ENCODE measurements around the gene TEAD1.

TEAD1 gene

GRCh38 chr11:12667646-12668045, 6.6 kb upstream of the TEAD1 start:
- no peak overlapping the region for H3K4me3 ChIP-seq (ENCODE audit: low read depth in 1 of 2, low read length in 2 of 2)
- peaks cover 7% of the 10 kb centered on the region for H3K4me1 ChIP-seq (ENCODE audit: insufficient read depth, low read length)
- no peak overlapping the region for H3K9ac ChIP-seq (ENCODE audit: low read length)
- no peaks in the 10 kb centered on the region for H3K27me3 ChIP-seq (ENCODE audit: control insufficient read depth in 1 of 2, insufficient read depth in 2 of 2, low read length in 2 of 2)
- H3K9me3 ChIP-seq (ENCODE audit: low read length): no peaks in the 10 kb centered on the region
- no peaks in the 10 kb centered on the region for H3K36me3 ChIP-seq (ENCODE audit: insufficient read depth, low read length)
- H3K27ac ChIP-seq (ENCODE audit: low read depth, low read length): no peak overlapping the region

DNA sequence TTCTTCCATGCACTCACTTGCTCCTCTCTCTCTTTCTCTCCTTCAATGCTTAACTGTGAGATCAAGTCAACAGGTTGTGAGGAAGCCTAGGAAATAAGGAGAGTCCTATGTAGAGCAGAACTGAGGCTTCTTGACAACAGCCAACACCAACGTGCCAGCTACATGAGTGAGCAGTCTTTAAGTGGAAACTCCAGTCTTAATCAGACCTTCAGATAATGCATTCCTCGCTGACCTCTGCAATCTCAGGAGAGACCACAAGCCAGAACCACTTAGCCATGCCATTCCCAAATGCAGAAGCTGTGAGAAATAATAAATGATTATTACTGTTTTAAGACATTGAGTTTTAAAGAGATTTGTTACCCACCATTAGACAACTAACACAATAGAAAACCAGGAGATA, 6.1 kb upstream of the TEAD1 start:
- no peaks in the 10 kb centered on the region for H3K36me3 ChIP-seq (ENCODE audit: insufficient read depth, low read length)
- peaks cover 7% of the 10 kb centered on the region for H3K4me1 ChIP-seq (ENCODE audit: insufficient read depth, low read length)
- H3K27ac ChIP-seq (ENCODE audit: low read depth, low read length): no peak overlapping the region
- H3K4me3 ChIP-seq (ENCODE audit: low read depth in 1 of 2, low read length in 2 of 2): no peak overlapping the region
- H3K9me3 ChIP-seq (ENCODE audit: low read length): no peaks in the 10 kb centered on the region
- H3K27me3 ChIP-seq (ENCODE audit: control insufficient read depth in 1 of 2, insufficient read depth in 2 of 2, low read length in 2 of 2): no peaks in the 10 kb centered on the region
- H3K9ac ChIP-seq (ENCODE audit: low read length): no peak overlapping the region

- H3K27me3 ChIP-seq (ENCODE audit: control insufficient read depth in 1 of 2, insufficient read depth in 2 of 2, low read length in 2 of 2): no peaks in the 10 kb centered on the region
- no peaks in the 10 kb centered on the region for H3K36me3 ChIP-seq (ENCODE audit: insufficient read depth, low read length)
- no peak overlapping the region for H3K9ac ChIP-seq (ENCODE audit: low read length)
- no peak overlapping the region for H3K4me3 ChIP-seq (ENCODE audit: low read depth in 1 of 2, low read length in 2 of 2)
- H3K9me3 ChIP-seq (ENCODE audit: low read length): no peaks in the 10 kb centered on the region
- peaks cover 7% of the 10 kb centered on the region for H3K4me1 ChIP-seq (ENCODE audit: insufficient read depth, low read length)
- H3K27ac ChIP-seq (ENCODE audit: low read depth, low read length): no peak overlapping the region
These were observed 4.3 kb upstream of the TEAD1 start for GRCh38 chr11:12669930-12670329.

DNA sequence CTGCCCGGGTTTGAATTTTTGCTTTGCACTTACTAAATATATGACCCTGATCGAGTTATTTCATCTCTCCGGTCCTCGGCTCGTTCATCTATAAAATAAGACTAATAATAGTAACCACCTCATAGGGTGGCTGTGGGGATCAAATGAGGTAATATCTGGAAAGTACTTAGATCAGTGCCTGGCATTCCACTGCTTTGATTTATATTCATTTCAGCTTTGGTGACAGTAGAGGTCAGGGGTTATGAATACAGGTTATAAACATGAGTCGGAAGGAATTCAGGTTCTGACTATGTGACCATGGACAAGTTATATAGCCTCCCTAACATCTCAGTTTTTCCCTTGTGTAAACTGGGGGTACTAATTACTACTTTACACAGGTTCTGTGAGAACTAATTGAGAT, 2.9 kb upstream of the TEAD1 start:
- H3K27me3 ChIP-seq (ENCODE audit: control insufficient read depth in 1 of 2, insufficient read depth in 2 of 2, low read length in 2 of 2): no peaks in the 10 kb centered on the region
- no peaks in the 10 kb centered on the region for H3K9me3 ChIP-seq (ENCODE audit: low read length)
- no peaks in the 10 kb centered on the region for H3K36me3 ChIP-seq (ENCODE audit: insufficient read depth, low read length)
- H3K4me1 ChIP-seq (ENCODE audit: insufficient read depth, low read length): peaks cover 7% of the 10 kb centered on the region
- no peak overlapping the region for H3K9ac ChIP-seq (ENCODE audit: low read length)
- H3K27ac ChIP-seq (ENCODE audit: low read depth, low read length): peak overlapping the region; percentile 57
- no peak overlapping the region for H3K4me3 ChIP-seq (ENCODE audit: low read depth in 1 of 2, low read length in 2 of 2)

DNA sequence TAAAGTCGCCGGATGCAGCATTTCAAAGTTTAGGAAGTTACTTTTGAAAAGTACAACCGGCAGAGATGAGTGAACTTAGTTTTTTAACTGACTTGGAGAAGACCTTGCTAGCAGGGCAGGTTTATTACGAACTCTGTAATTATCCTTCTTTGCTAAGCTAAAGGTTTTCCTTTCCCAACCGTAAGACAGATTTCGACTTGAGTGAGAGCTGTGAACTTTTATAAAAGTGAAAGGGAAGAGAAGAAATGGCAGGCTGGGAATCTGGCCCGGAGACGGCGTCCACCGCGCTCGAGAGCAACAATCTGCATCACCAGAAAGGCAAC, 659 bp upstream of the TEAD1 start:
- no peaks in the 10 kb centered on the region for H3K36me3 ChIP-seq (ENCODE audit: insufficient read depth, low read length)
- peak overlapping the region; percentile 90 for H3K9ac ChIP-seq (ENCODE audit: low read length)
- H3K27me3 ChIP-seq (ENCODE audit: control insufficient read depth in 1 of 2, insufficient read depth in 2 of 2, low read length in 2 of 2): no peaks in the 10 kb centered on the region
- peaks cover 20% of the 10 kb centered on the region for H3K4me1 ChIP-seq (ENCODE audit: insufficient read depth, low read length)
- H3K9me3 ChIP-seq (ENCODE audit: low read length): no peaks in the 10 kb centered on the region
- H3K27ac ChIP-seq (ENCODE audit: low read depth, low read length): peak overlapping the region; percentile 77
- H3K4me3 ChIP-seq (ENCODE audit: low read depth in 1 of 2, low read length in 2 of 2): peak overlapping the region; percentile 8 to 75

DNA sequence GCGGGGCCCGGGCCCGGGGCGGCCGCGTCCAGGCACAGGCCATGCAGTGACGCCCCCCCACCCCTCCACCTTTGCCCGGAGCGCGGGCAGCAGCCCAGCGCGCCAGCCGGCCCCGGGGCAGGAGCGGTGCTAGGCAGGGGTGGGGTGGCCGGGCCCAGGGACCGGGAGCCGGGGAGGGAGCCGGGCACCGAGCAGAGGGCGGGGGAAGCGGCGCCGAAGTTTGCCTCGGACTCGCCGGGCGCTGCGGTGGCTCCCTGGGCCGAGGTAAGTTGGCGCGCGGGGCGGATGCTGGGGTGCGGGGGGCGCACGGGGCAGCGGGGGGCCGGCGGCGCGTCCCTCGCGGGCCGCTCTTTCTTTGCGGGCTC, 332 bp downstream of the TEAD1 start:
- Histone ChIP-seq H3K27ac (ENCODE audit: low read depth, low read length) (peak overlapping the region; percentile 82), H3K4me1 (ENCODE audit: insufficient read depth, low read length) (peaks cover 30% of the 10 kb centered on the region), H3K27me3 (ENCODE audit: control insufficient read depth in 1 of 2, insufficient read depth in 2 of 2, low read length in 2 of 2) (no peaks in the 10 kb centered on the region), H3K36me3 (ENCODE audit: insufficient read depth, low read length) (no peaks in the 10 kb centered on the region), H3K9me3 (ENCODE audit: low read length) (no peaks in the 10 kb centered on the region), H3K4me3 (ENCODE audit: low read depth in 1 of 2, low read length in 2 of 2) (peak overlapping the region; percentile 33 to 55), H3K9ac (ENCODE audit: low read length) (no peak overlapping the region)

DNA sequence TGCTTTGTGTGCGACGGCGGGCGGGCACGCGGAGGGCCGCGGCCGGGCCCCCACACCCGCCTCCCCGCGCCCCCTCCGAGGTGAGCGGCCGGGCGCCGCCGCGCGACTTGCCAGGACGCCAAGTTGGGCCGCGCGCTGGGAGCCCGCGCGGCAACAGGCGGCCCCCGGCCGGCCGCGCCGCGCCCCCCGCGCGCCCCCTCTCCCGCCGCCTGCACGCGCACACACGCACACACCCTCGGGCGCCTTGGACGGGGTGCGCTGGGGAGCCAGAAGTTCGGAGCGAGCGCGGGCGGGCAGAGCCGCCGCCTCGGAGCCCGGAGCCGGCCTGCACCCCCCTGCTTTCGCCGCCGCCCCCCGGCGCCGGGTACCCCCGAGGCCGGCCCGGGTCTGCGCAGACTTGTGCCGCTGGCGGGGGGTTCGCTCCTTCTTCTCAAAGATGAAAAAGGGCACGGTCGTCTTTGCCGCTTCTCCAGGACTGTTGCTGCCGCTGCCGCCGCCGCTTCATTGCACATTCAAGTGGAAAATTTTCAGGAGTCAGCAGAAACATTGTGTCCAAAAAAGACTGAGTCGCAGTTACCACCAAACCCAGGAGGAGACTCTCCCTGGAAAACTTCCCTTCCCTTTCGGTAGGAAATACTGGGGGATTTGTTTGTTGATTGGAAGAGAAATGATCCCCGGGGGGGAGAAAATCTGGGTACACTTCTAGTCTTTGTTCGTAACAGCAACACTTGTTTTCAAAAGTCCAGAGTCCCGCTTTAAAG, 895 bp downstream of the TEAD1 start:
- H3K4me3 ChIP-seq (ENCODE audit: low read depth in 1 of 2, low read length in 2 of 2): peak overlapping the region; percentile 80 to 92
- H3K27me3 ChIP-seq (ENCODE audit: control insufficient read depth in 1 of 2, insufficient read depth in 2 of 2, low read length in 2 of 2): no peaks in the 10 kb centered on the region
- no peaks in the 10 kb centered on the region for H3K36me3 ChIP-seq (ENCODE audit: insufficient read depth, low read length)
- H3K9me3 ChIP-seq (ENCODE audit: low read length): no peaks in the 10 kb centered on the region
- peak overlapping the region; percentile 95 for H3K27ac ChIP-seq (ENCODE audit: low read depth, low read length)
- peaks cover 36% of the 10 kb centered on the region for H3K4me1 ChIP-seq (ENCODE audit: insufficient read depth, low read length)
- H3K9ac ChIP-seq (ENCODE audit: low read length): peak overlapping the region; percentile 83

DNA sequence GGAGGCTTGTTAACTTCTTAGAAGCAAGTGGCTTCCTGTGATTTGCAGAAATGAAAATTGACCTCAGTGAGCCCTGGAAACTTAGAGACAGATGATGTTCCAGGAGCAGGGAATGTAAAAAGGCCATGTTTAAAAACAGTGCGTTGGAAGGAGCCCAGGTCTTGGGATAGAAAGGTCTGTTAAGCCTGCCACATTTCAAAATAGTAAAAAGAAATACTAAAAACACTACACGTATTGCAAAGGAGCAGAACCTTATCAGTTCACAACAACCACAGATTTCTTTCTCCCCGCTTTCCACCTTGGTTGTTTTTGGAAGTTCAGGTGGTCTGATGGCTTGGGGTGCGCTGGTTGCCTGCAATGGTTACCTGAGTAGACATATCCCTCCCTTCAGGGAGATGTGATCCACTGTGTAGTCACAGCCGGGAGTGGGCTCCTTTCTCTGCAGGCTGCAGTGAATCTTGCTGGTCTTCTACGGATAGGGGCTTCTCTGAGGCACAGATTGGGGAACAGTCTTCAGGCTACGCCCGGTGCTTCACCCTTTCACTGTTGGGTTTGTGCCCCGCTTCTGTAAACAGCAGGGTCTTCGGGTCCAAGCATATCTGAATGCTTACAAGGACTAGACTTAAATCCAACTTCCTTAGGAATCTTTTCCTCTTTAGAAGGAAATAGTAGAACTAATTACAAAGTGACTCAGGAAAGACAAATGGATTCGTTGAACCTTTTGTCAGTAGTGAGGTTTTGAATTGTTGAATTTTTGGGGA, 1.9 kb downstream of the TEAD1 start:
- H3K36me3 ChIP-seq (ENCODE audit: insufficient read depth, low read length): no peaks in the 10 kb centered on the region
- H3K27ac ChIP-seq (ENCODE audit: low read depth, low read length): peak overlapping the region; percentile 95
- H3K9ac ChIP-seq (ENCODE audit: low read length): peak overlapping the region; percentile 83
- peak overlapping the region; percentile 80 to 92 for H3K4me3 ChIP-seq (ENCODE audit: low read depth in 1 of 2, low read length in 2 of 2)
- no peaks in the 10 kb centered on the region for H3K9me3 ChIP-seq (ENCODE audit: low read length)
- H3K27me3 ChIP-seq (ENCODE audit: control insufficient read depth in 1 of 2, insufficient read depth in 2 of 2, low read length in 2 of 2): no peaks in the 10 kb centered on the region
- peaks cover 43% of the 10 kb centered on the region for H3K4me1 ChIP-seq (ENCODE audit: insufficient read depth, low read length)

DNA sequence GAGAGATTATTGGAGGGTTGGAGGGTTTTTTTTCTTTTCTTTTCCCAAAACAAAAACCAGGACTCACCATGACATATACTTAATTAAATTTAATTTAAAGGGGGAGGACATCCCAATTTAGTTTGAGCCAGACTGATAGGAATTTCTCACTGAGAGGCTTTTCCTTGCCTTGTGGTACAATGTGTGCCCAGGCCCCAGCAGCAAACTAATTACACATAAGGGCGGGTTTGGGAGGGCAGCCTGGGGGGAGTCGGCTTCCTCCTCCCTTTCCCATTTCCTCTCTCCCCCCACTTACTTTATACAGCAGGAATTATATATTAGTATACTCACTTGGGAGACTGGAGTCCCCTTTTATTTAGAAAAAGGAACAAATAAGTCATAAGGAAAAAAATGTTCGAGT, 2.9 kb downstream of the TEAD1 start:
- Histone ChIP-seq H3K9me3 (ENCODE audit: low read length) (no peaks in the 10 kb centered on the region), H3K36me3 (ENCODE audit: insufficient read depth, low read length) (no peaks in the 10 kb centered on the region), H3K4me1 (ENCODE audit: insufficient read depth, low read length) (peaks cover 45% of the 10 kb centered on the region), H3K4me3 (ENCODE audit: low read depth in 1 of 2, low read length in 2 of 2) (peak overlapping the region in 1 of 2 donors; percentile 80), H3K27me3 (ENCODE audit: control insufficient read depth in 1 of 2, insufficient read depth in 2 of 2, low read length in 2 of 2) (no peaks in the 10 kb centered on the region), H3K9ac (ENCODE audit: low read length) (peak overlapping the region; percentile 83), H3K27ac (ENCODE audit: low read depth, low read length) (peak overlapping the region; percentile 95)

GRCh38 chr11:12678092-12678491, 3.9 kb downstream of the TEAD1 start:
- peak overlapping the region; percentile 63 for H3K9ac ChIP-seq (ENCODE audit: low read length)
- peak overlapping the region; percentile 59 for H3K27ac ChIP-seq (ENCODE audit: low read depth, low read length)
- peak overlapping the region in 1 of 2 donors; percentile 80 for H3K4me3 ChIP-seq (ENCODE audit: low read depth in 1 of 2, low read length in 2 of 2)

DNA sequence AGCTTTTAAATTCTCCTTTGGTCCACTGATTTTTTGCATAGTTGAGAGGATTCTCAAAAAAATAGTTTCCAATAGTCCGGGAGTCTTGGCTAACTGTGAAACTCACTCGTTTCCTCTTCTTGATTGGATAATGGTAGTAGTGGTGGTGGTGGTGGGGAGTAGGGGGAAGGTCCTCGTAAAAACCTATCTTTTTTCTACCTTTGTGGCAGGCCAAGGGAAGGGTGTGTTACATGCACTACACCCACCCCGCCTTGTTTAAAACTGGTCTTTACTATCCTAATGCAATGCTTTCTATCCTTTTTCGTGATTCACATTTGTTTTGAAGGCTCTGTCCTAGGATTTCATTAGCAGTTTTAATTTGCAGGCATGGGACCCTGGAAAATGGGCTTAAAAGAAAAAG, 4.8 kb downstream of the TEAD1 start:
- Histone ChIP-seq H3K27ac (ENCODE audit: low read depth, low read length) (peak overlapping the region; percentile 62), H3K9me3 (ENCODE audit: low read length) (no peaks in the 10 kb centered on the region), H3K9ac (ENCODE audit: low read length) (peak overlapping the region; percentile 63), H3K4me1 (ENCODE audit: insufficient read depth, low read length) (peaks cover 60% of the 10 kb centered on the region), H3K4me3 (ENCODE audit: low read depth in 1 of 2, low read length in 2 of 2) (no peak overlapping the region), H3K36me3 (ENCODE audit: insufficient read depth, low read length) (no peaks in the 10 kb centered on the region), H3K27me3 (ENCODE audit: control insufficient read depth in 1 of 2, insufficient read depth in 2 of 2, low read length in 2 of 2) (no peaks in the 10 kb centered on the region)

More at GRCh38 chr11:12678092-12678491, 3.9 kb downstream of the TEAD1 start:
- Histone ChIP-seq H3K9me3 (ENCODE audit: low read length) (no peaks in the 10 kb centered on the region), H3K4me1 (ENCODE audit: insufficient read depth, low read length) (peaks cover 53% of the 10 kb centered on the region), H3K27me3 (ENCODE audit: control insufficient read depth in 1 of 2, insufficient read depth in 2 of 2, low read length in 2 of 2) (no peaks in the 10 kb centered on the region), H3K36me3 (ENCODE audit: insufficient read depth, low read length) (no peaks in the 10 kb centered on the region)
